ELF-1 (cell line): ENCODE measurements around the gene KANSL1.
"Not testable (repeated sequence)": the region's sequence is repeated elsewhere in the genome, so short reads cannot be mapped to it uniquely, and the experiment has no call there.

ENCODE experiments used
- DNase-seq: peaks from one replicate; pipeline ENCODE4 v3.0.0-alpha.2; 2016; ENCODE audit warnings: low read depth, low spot score

Gene KANSL1

GRCh38 chr17:46038414-46038813 is 154.8 kb downstream of the KANSL1 start:
- DNase-seq: no peak

GRCh38 chr17:46037722-46038255 is 155.4 kb downstream of the KANSL1 start:
- DNase-seq: no peak

- no peak for DNase-seq
Measured at GRCh38 chr17:46036491-46036890, 156.7 kb downstream of the KANSL1 start.

GRCh38 chr17:46035112-46035818 is 158.0 kb downstream of the KANSL1 start:
- DNase-seq: no peak

GRCh38 chr17:46033392-46033791 is 159.8 kb downstream of the KANSL1 start:
- no peak for DNase-seq

- DNase-seq: no peak
Measured at GRCh38 chr17:46032909-46033308, 160.3 kb downstream of the KANSL1 start.

DNA sequence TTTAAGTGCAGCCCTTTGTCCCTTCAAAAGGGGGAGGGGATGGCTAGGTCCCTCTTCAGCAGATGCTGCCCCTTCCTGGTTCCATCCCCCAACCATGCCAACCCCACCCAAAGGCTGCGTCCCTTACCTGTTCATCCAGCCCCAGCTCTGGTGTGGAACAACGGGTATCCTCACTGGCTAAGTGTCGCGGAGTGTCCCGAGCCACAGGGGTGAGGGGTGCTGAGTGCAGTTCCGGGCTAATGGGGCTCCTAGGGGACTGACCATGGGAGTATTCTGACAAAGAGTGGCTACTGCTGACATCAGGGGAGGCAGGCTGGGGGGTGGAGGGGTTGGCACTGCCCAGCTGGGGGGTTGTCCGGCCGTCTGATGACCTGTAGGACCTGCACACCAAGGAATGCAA is 161.3 kb downstream of the KANSL1 start:
- DNase-seq: no peak

DNA sequence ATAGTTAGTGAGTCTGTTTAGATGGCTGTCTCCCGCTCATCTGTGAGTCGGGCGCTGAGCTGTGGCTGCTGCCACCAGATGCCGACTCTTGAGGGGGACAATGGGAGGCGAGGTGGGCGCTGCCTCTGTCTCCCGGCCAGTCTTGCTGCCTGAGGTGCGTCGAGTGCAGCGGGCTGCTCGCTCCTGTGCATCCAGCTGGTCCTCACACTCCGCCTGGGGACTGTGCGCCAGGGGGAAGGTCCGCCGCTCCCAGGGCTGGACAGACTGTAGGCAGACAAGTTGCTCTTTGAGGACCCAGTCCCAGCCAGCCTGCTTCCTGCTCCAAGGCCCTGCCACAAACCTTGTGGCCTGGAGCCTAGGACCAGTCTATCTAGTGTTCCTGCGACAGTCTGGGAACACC is 161.8 kb downstream of the KANSL1 start:
- DNase-seq: no peak

GRCh38 chr17:46030752-46031151 is 162.5 kb downstream of the KANSL1 start:
- no peak for DNase-seq

DNA sequence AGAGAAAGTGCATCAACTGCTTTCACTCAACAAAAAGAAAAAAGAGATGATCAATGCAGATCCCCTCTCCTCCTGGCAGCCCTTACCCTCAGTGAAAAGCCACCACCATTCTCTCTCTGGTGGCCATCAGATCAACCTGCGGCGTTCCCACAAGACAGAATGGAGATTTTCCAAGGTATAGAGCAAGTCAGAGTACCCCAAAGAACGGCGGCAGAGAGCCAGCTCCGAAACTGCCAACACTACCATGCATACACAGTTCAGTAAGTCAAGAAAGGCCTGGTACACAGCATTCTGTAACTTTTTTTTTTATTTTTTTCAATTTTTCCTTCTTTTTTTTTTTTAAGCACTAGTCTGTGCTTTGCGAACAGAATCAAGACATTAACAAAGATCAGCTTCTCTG is 163.6 kb downstream of the KANSL1 start:
- DNase-seq: no peak

DNA sequence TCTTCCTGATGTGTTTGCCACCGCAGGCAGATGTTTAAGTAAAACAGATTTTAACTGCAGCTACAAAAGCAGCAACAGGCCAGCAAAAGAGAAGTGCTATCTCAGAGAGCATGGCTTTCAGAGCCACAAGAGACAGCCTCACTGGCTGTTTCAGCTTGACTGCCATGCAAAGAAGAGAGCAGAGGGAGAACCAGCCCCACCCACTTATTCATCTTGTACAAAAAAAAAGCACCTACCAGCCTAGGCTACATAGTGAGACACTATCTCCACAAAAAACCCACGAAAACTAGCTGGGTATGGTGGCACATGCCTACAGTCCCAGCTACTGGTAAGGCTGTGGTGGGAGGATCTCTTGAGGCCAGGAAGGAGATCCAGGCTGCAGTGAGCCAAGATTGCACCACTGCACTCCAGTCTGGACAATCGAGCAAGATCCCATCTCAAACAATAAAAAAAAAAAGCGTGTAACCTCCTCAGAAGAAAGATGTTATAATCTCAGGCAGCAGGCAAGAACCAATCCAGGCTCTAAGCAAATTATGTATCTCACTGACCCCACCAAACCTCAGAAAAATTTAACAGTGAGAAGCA is 164.2 kb downstream of the KANSL1 start:
- DNase-seq: no peak

- DNase-seq: no peak
Measured at GRCh38 chr17:46028374-46028773, 164.9 kb downstream of the KANSL1 start.

DNA sequence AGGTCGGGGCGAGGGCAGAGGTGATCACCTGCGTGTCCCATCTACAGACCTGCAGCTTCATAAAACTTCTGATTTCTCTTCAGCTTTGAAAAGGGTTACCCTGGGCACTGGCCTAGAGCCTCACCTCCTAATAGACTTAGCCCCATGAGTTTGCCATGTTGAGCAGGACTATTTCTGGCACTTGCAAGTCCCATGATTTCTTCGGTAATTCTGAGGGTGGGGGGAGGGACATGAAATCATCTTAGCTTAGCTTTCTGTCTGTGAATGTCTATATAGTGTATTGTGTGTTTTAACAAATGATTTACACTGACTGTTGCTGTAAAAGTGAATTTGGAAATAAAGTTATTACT is 165.3 kb downstream of the KANSL1 start:
- no peak for DNase-seq

GRCh38 chr17:46027048-46027975 is 165.9 kb downstream of the KANSL1 start:
- no peak for DNase-seq

- DNase-seq: peak; percentile 39
Measured at GRCh38 chr17:46026166-46027047, 166.8 kb downstream of the KANSL1 start.

DNA sequence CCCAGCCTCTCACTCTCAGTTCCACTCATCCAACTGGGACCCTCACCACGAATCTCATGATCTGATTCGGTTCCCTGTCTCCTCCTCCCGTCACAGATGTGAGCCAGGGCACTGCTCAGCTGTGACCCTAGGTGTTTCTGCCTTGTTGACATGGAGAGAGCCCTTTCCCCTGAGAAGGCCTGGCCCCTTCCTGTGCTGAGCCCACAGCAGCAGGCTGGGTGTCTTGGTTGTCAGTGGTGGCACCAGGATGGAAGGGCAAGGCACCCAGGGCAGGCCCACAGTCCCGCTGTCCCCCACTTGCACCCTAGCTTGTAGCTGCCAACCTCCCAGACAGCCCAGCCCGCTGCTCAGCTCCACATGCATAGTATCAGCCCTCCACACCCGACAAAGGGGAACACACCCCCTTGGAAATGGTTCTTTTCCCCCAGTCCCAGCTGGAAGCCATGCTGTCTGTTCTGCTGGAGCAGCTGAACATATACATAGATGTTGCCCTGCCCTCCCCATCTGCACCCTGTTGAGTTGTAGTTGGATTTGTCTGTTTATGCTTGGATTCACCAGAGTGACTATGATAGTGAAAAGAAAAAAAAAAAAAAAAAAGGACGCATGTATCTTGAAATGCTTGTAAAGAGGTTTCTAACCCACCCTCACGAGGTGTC is 167.6 kb downstream of the KANSL1 start:
- no peak for DNase-seq

DNA sequence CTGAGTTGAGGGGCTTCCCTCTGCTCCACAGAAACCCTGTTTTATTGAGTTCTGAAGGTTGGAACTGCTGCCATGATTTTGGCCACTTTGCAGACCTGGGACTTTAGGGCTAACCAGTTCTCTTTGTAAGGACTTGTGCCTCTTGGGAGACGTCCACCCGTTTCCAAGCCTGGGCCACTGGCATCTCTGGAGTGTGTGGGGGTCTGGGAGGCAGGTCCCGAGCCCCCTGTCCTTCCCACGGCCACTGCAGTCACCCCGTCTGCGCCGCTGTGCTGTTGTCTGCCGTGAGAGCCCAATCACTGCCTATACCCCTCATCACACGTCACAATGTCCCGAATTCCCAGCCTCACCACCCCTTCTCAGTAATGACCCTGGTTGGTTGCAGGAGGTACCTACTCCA is 168.2 kb downstream of the KANSL1 start:
- DNase-seq: no peak

- DNase-seq: no peak
Measured at GRCh38 chr17:46024590-46024989, 168.6 kb downstream of the KANSL1 start.

GRCh38 chr17:46023783-46024388 is 169.3 kb downstream of the KANSL1 start:
- no peak for DNase-seq

DNA sequence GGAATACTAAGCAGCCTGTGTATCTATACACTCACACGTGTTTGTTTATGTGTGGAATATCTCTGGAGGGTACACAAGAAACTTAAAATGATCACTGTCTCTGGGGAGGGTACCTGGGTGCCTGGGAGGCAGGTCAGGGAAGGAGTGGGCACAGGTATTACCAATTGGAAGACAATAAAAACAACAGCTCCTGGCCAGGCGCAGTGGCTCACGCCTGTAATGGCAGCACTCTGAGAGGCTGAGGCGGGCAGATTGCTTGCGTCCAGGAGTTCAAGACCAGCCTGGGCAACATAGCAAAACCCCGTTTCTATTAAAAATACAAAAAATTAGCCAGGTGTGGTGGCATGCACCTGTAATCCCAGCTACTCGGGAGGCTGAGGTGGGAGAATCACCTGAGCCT is 169.9 kb downstream of the KANSL1 start:
- not testable (repeated sequence) for DNase-seq
